Naive B cell (primary cell): Measurements from ENCODE around the gene GALK1. TPM values are rescaled to one million over a fixed set of nuclear protein-coding genes. Genes with fewer than 3 reads are reported as not detected.
"Not testable (repeated sequence)": the region's sequence is repeated elsewhere in the genome, so short reads cannot be mapped to it uniquely, and the experiment has no call there.

Experiments used
- ATAC-seq, 2 donors: fragments of 150-1000 bp; cut with Tn5 transposase; 2 replicates each; pipeline ENCODE4 v1.10.0; 2021; ENCODE audit warnings: low read depth in 2 of 2, mild to moderate bottlenecking in 2 of 2, moderate library complexity in 2 of 2
- DNase-seq: peaks from one replicate; pipeline ENCODE4 v3.0.0; 2022
- H3K27ac Mint-ChIP-seq, 6 donors: one replicate each; pipeline ENCODE4 v1.8.0; 2020 to 2022; ENCODE audit warnings: mild to moderate bottlenecking in 6 of 6, mixed read lengths in 6 of 6, moderate library complexity in 5 of 6, inconsistent platforms in 2 of 6
- H3K27me3 Mint-ChIP-seq, 3 donors: one replicate each; pipeline ENCODE4 v1.8.0; 2021 to 2022; ENCODE audit warnings: mixed read lengths in 3 of 3, mild to moderate bottlenecking in 1 of 3
- H3K36me3 Mint-ChIP-seq, 2 donors: one replicate each; pipeline ENCODE4 v1.8.0; 2020 to 2022; ENCODE audit warnings: mixed read lengths in 2 of 2, inconsistent platforms in 1 of 2, mild to moderate bottlenecking in 1 of 2
- H3K4me1 Mint-ChIP-seq, 3 donors: one replicate each; pipeline ENCODE4 v1.8.0; 2020 to 2022; ENCODE audit warnings: mixed read lengths in 3 of 3, inconsistent platforms in 1 of 3, mild to moderate bottlenecking in 1 of 3, moderate library complexity in 1 of 3
- H3K4me3 Mint-ChIP-seq, 8 donors: one replicate each; pipeline ENCODE4 v1.8.0; 2020 to 2022; ENCODE audit warnings: mild to moderate bottlenecking in 8 of 8, mixed read lengths in 8 of 8, moderate library complexity in 8 of 8, inconsistent platforms in 2 of 8
- H3K9me3 Mint-ChIP-seq, 7 donors: one replicate each; pipeline ENCODE4 v1.8.0; 2020 to 2022; ENCODE audit warnings: mixed read lengths in 7 of 7, mild to moderate bottlenecking in 5 of 7, inconsistent platforms in 2 of 7, moderate library complexity in 1 of 7
- polyA plus RNA-seq, 6 donors: library from polyadenylated mRNA; unstranded; fragments of 300-500 nt; fragmentation: Illumina TruSeq; gene quantifications; one replicate each; pipeline ENCODE4 v1.2.3, GENCODE V29; 2021; ENCODE audit warnings: low read depth in 6 of 6

The GALK1 gene
- 10 to 100 TPM in 4 of 6 donors, 1 to 10 TPM in 2; 8.3 to 21.9 (median 14.6) TPM for polyA plus RNA-seq

DNA sequence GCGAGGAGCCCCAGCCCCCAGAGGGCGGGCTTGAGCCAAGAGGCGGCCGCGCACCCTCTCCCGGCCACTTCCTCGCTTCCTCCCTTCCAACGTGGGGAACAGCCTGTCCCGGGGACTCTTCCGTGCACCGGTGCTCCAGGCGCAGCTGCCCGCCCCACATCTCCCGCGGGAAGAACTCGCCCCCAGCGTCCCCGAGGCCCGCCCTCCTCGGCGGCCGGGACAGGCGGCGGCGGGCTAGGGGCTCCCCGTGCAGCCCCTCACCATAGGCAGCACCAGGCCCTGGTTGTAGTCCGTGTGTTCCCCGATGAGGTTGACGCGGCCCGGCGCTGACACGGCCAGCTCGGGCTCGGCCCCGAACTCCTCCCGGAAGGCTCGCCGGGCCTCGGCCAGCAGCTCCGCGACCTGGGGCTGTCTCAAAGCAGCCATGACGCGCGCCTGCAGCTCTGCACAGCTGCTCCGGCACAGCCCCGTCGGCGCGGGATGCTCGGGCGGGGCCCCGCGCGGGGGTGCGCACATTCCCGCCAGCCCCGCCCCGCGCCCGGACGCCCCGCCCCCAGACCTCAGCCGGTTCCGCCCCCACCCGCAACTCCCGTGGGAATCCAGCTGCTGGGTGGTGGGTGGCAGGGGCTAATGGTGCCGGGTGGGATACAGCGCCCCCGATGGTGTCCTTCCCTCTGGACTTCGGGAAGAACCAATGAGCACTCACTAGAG, at the start of gene GALK1:
TSS of gene GALK1 (minus strand) at position 482 of the 711 bp plus-strand sequence. CDS start at position 426, 56 bp downstream.
- H3K9me3 Mint-ChIP-seq: no peaks in the 10 kb centered on the region
- peak; percentile 95 for ATAC-seq
- no peaks in the 10 kb centered on the region for H3K36me3 Mint-ChIP-seq
- H3K27ac Mint-ChIP-seq: peak within 1 kb of the TSS in 5 of 6 donors; percentile 22 to 90 (median 65)
- no peaks in the 10 kb centered on the region for H3K27me3 Mint-ChIP-seq
- DNase-seq: peak; percentile 71
- peaks cover 9 to 23% (median 13%) of the 10 kb centered on the region in 3 donors for H3K4me1 Mint-ChIP-seq
- peak within 1 kb of the TSS; percentile 76 to 90 (median 82) for H3K4me3 Mint-ChIP-seq

DNA sequence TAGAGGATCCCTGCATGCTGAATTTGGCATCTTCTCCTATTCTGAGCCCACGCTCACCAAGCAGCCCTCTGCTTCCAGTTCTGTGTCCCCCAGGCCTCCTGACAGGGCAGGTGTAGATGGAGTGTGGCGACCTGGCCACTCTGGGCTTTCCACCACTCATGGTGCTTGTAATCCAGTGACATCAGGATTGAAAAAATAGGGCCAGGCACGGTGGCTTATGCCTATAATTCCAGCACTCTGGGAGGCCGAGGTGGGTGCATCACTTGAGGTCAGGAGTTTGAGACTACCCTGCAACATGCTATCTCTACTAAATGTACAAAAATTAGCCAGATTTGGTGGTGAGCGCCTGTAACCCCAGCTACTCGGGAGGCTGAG, 49.0 kb upstream of the GALK1 start:
- Mint-ChIP-seq H3K27ac (peak overlapping the region in 1 of 6 donors; percentile 48), H3K4me3 (no peak overlapping the region), H3K4me1 (peaks cover 0 to 5% (median 4%) of the 10 kb centered on the region in 3 donors), H3K36me3 (peaks cover 0 to 8% of the 10 kb centered on the region in 2 donors), H3K27me3 (no peaks in the 10 kb centered on the region), H3K9me3 (no peaks in the 10 kb centered on the region)
- ATAC-seq (no peak), DNase-seq (no peak)

DNA sequence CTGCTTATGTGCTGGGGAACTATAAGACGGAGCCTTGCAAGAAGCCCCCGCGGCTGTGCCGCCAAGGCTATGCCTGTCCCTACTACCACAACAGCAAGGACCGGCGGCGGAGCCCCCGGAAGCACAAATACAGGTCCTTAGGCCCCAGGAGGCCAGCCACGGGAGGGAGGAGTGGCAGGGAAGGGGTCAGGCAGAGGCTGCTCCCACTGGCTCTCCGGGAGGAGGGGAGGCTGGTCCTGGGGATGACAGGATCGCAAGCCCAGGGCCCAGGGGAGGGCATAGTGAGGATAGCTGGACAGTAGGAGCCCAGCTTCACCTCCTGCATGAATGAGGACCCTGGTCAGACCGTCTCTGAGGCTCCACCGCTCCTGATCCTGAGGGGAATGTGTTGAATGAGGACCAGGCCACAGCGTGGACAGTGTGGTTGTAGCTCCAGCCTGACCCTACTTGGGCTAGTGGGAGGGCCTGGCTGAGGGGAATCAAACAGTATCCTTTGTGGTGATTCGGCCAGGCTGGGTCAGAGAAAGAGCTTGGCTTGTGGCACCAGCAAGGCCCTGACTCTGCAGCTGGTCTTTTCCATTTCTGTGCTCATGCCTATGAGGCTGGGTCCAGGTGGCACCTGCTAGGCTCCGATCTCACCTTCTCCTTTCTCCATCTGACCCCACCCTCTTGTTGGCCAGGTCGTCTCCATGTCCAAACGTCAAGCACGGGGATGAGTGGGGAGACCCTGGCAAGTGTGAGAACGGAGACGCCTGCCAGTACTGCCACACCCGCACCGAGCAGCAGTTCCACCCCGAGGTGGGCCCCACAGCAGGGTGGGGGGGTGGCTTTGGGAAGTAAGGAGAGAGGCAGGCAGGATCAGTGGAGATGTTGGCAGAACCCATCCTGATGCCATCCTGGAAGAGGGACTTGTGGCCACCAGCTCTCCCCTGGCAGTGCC, 48.4 kb upstream of the GALK1 start:
- DNase-seq (no peak), ATAC-seq (no peak)
- Mint-ChIP-seq H3K36me3 (peaks cover 0 to 2% of the 10 kb centered on the region in 2 donors), H3K4me1 (peaks cover 1 to 8% (median 4%) of the 10 kb centered on the region in 3 donors), H3K27ac (no peak overlapping the region), H3K4me3 (no peak overlapping the region), H3K9me3 (no peaks in the 10 kb centered on the region), H3K27me3 (no peaks in the 10 kb centered on the region)

DNA sequence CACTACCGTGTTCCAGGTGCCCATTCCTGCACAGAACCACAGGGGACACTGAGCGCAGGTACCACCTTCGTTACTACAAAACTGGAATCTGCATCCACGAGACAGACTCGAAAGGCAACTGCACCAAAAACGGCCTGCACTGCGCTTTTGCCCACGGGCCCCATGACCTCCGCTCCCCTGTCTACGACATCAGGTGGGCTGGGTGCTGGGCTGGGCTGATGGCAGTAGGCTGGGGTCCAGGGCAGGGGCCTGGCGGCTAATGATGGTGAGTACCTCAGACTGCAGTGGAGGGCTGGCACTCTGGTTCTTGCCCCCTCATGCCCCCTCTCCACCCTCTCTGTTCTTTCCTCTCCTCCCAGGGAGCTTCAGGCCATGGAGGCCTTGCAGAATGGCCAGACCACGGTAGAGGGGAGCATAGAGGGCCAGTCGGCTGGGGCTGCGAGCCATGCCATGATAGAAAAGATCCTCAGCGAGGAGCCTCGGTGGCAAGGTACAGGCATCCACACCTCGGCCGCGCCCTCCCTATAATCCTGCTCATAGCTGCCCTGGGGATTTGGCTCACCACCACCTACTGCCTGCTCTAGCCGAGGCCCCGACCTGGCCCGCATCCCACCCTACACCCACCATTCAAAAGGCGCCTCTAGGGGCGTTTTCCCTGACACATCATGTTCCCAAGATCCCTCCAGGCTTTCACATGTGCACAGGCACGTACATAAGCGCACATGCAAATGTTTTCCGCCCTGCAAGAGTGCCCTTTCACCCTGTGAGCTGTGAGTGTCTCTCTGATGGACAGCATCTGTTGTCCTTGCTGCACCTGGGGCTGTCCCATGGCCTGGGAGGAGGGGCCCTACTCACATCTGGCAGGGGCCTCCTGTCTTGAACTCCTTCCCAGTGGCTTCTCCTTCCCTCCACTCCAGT, 47.4 kb upstream of the GALK1 start:
- ATAC-seq (no peak), DNase-seq (no peak)
- no peak overlapping the region for H3K4me3 Mint-ChIP-seq
- H3K36me3 Mint-ChIP-seq: no peaks in the 10 kb centered on the region
- H3K4me1 Mint-ChIP-seq: peaks cover 5 to 14% (median 6%) of the 10 kb centered on the region in 3 donors
- H3K27me3 Mint-ChIP-seq: no peaks in the 10 kb centered on the region
- no peak overlapping the region for H3K27ac Mint-ChIP-seq
- H3K9me3 Mint-ChIP-seq: no peaks in the 10 kb centered on the region

DNA sequence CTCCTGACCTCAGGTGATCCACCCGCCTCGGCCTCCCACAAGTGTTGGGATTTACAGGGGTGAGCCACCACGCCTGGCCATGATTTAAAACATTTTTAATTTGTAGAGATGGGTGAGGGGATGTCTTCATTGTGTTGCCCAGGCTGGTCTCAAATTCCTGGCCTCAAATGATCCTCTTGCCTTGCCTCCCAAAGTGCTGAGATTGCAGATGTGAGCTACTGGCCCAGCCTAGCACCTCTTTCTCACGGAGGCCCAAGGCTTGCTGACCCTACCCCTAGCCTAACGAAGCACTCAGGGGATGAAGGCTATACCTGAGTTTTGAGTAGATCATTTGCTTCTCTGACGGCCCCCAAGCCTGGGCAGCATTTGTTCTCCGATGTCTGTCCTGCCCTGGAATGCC, 46.2 kb upstream of the GALK1 start:
- no peak for ATAC-seq
- no peaks in the 10 kb centered on the region for H3K27me3 Mint-ChIP-seq
- H3K9me3 Mint-ChIP-seq: no peaks in the 10 kb centered on the region
- no peaks in the 10 kb centered on the region for H3K36me3 Mint-ChIP-seq
- H3K4me3 Mint-ChIP-seq: no peak overlapping the region
- DNase-seq: no peak
- peaks cover 5 to 14% (median 6%) of the 10 kb centered on the region in 3 donors for H3K4me1 Mint-ChIP-seq
- no peak overlapping the region for H3K27ac Mint-ChIP-seq

DNA sequence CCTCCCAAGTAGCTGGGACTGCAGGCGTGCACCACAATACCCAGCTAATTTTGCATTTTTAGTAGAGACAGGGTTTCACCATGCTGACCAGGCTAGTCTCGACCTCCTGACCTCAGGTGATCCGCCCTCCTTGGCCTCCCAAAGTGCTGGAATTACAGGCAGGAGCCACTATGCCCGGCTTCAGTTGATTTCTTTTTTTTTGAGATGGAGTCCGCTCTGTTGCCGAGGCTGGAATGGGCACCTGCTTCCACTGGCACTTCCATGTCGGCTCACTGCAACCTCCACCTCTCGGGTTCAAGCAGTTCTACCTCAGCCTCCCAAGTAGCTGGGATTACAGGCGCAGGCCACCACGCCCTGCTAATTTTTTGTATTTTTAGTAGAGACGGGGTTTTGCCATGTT, 45.8 kb upstream of the GALK1 start:
- H3K4me3 Mint-ChIP-seq, DNase-seq, H3K27me3 Mint-ChIP-seq, H3K36me3 Mint-ChIP-seq, H3K9me3 Mint-ChIP-seq, H3K27ac Mint-ChIP-seq, ATAC-seq: not testable (repeated sequence)
- peaks cover 5 to 14% (median 6%) of the 10 kb centered on the region in 3 donors for H3K4me1 Mint-ChIP-seq

DNA sequence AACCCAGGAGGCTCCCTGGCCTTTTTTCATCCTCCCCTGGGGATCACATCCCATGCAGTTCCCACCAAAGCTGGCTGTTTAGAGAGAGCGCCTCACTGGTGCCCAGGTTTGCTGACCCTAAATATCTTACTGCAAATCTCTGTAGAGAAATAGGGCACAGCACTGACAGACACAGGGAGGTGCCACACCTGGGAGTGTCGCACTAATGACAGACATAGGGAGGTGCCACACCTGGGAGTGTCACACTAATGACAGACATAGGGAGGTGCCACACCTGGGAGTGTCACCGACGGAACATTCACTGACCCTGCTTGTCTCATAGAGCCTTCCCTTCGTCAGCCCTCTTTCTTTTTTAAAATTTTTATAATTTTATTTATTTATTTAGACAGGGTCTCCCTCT, 45.2 kb upstream of the GALK1 start:
- no peaks in the 10 kb centered on the region for H3K27me3 Mint-ChIP-seq

DNA sequence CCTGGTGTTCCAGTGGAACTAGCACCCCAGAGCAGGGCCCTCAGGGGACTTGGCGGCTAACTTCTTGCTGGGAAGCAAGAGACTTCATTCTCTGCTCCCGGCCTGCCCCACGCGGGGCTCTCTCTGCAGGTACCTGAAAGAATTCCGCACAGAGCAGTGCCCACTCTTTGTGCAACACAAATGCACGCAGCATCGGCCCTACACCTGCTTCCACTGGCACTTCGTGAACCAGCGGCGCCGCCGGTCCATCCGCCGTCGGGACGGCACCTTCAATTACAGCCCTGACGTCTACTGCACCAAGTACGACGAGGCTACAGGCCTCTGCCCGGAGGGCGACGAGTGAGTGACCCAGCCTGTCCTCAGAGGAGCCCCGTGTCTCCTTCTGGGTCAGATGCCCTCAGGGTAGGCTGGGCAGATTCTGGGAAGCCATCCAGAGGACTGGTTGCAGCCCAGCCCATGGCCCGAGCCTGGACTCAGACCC, 44.7 kb upstream of the GALK1 start:
- ATAC-seq (no peak), DNase-seq (no peak)
- Mint-ChIP-seq H3K4me3 (no peak overlapping the region), H3K27ac (no peak overlapping the region), H3K36me3 (no peaks in the 10 kb centered on the region), H3K27me3 (no peaks in the 10 kb centered on the region), H3K4me1 (peaks cover 5 to 14% (median 6%) of the 10 kb centered on the region in 3 donors), H3K9me3 (no peaks in the 10 kb centered on the region)

More for the DNA sequence above, 45.2 kb upstream of the GALK1 start:
- H3K9me3 Mint-ChIP-seq: no peaks in the 10 kb centered on the region
- H3K4me3 Mint-ChIP-seq: no peak overlapping the region
- H3K4me1 Mint-ChIP-seq: peaks cover 5 to 14% (median 6%) of the 10 kb centered on the region in 3 donors
- DNase-seq: no peak
- no peak overlapping the region for H3K27ac Mint-ChIP-seq
- H3K36me3 Mint-ChIP-seq: no peaks in the 10 kb centered on the region
- no peak for ATAC-seq

DNA sequence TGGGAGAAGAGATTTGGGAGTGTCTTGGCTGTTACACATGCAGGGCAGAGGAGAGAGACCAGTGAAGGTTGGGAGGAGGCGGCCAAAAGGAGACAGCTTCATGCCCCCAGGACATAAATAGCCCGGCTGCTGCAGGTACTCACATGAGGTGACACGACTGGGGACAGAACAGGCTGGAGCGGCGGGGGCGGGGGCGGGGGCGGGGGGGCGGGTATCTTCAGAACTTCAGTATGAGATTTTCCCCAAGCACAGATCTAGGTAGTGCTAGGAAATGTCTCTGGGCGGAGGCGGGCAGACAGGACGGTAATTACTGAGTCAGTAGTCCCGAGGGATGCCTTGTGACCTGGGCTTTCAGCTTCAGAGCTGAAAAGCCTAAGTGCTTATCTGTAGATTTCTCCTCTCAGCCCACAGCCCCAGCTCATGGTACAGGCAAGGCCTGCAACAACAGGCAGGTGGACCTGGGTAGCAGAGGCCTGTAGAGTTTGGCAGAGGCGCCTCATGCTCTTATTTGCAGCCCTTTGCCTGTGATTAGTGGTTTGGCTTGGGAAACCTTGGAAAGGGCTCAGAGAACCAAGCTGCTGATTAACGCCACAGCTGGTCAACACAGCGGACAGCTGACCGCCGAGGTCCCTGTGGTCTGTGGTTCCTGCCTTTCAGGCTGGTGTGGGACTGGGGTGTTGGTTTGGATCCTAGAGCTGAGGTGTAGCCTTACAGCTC, 44.1 kb upstream of the GALK1 start:
- no peak for DNase-seq
- H3K4me3 Mint-ChIP-seq: no peak overlapping the region

DNA sequence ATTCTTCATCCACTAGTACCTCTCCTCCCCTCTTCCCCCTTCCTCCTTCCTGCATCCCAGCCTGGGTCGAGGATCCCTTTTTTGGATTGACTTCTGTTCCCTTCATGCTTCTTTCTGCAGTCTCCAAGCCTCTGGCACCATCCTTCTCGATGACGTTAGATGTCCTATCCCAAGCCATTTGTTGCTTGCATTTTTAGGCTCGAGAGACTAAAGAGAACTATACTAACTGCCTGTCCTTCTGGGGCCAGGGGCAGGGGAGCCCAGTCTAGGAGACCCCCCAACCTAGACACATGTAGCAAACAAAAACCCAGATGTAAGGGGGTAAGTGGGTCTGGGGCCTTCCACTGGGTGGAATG, 43.5 kb upstream of the GALK1 start:
- Mint-ChIP-seq H3K9me3 (no peaks in the 10 kb centered on the region), H3K4me3 (no peak overlapping the region), H3K27me3 (no peaks in the 10 kb centered on the region), H3K27ac (peak overlapping the region in 4 of 6 donors; percentile 42 to 96 (median 76)), H3K36me3 (no peaks in the 10 kb centered on the region), H3K4me1 (peaks cover 13 to 14% (median 14%) of the 10 kb centered on the region in 3 donors)
- no peak for ATAC-seq
- DNase-seq: no peak

More for the DNA sequence above, 44.1 kb upstream of the GALK1 start:
- no peaks in the 10 kb centered on the region for H3K36me3 Mint-ChIP-seq
- peak in 1 of 2 donors; percentile 47 for ATAC-seq
- H3K27me3 Mint-ChIP-seq: no peaks in the 10 kb centered on the region
- H3K27ac Mint-ChIP-seq: peak overlapping the region in 3 of 6 donors; percentile 42 to 88 (median 65)
- H3K9me3 Mint-ChIP-seq: no peaks in the 10 kb centered on the region
- peaks cover 7 to 14% (median 9%) of the 10 kb centered on the region in 3 donors for H3K4me1 Mint-ChIP-seq

DNA sequence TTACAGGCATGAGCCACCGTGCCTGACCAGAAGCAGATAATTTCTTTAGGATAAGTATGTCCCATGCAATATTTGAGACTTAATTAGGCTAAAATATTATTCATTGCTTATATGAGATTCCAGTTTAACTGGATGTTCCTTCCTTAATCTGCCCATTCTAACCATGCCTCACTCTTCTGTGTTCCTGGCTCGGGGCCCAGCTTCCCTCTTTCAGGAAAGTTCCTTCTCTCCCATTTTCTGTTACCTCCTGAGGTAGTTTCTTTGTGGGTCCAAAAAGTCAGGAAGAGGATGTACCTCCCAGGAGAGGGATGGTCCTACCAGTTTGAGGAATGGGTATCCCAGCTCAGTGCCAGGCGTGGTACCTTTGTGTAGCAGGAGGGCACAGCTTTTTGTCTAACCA, 42.9 kb upstream of the GALK1 start:
- no peaks in the 10 kb centered on the region for H3K27me3 Mint-ChIP-seq
- no peak overlapping the region for H3K4me3 Mint-ChIP-seq
- H3K36me3 Mint-ChIP-seq: no peaks in the 10 kb centered on the region
- H3K4me1 Mint-ChIP-seq: peaks cover 14 to 17% (median 16%) of the 10 kb centered on the region in 3 donors
- DNase-seq (no peak), ATAC-seq (no peak)
- H3K27ac Mint-ChIP-seq: peak overlapping the region in 1 of 6 donors; percentile 16
- H3K9me3 Mint-ChIP-seq: no peaks in the 10 kb centered on the region

DNA sequence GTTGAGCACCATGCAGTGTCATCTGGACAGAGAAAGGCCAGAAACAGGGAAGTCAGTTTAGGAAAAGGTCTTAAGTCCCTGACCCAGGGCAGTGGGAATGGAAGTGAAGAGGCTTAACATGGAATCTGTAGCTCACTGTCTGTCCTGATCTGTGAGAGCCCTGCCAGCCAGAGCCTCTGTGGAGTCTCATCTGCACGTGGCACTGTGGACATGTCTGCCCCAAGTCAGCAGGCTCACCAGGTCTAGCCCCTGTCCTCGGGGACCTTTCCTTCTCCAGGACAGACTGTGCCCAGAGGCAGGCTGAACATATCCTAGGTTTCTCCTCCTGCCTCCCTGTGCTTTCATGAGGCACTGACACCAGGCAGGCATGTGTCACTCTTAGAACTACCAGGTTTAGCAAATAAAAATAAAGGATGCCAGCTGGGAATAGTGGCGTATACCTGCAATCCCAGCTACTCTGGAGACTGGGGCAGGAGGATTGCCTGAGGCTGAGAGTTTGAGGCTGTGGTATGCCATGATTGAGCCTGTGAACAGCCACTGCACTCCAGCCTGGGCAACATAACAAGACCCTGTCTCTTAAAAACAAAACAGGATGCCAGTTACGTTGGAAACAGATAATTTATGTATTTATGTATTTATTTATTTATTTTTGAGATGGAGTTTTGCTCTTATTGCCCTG, 42.0 kb upstream of the GALK1 start:
- DNase-seq (no peak), ATAC-seq (no peak)
- no peaks in the 10 kb centered on the region for H3K36me3 Mint-ChIP-seq
- no peaks in the 10 kb centered on the region for H3K27me3 Mint-ChIP-seq
- H3K4me1 Mint-ChIP-seq: peaks cover 14 to 17% (median 16%) of the 10 kb centered on the region in 3 donors
- peak overlapping the region in 1 of 6 donors; percentile 70 for H3K27ac Mint-ChIP-seq
- H3K9me3 Mint-ChIP-seq: no peaks in the 10 kb centered on the region
- H3K4me3 Mint-ChIP-seq: no peak overlapping the region
